ENCODE measurements around the gene HIBCH. TPM values are rescaled to one million over a fixed set of nuclear protein-coding genes. Genes with fewer than 3 reads are reported as not detected.
A peak's percentile ranks its signal among the peaks of the same experiment; 100 is the strongest.
"Not testable (repeated sequence)": the region's sequence is repeated elsewhere in the genome, so short reads cannot be mapped to it uniquely, and the experiment has no call there.

The HIBCH gene
- total RNA-seq, 2 donors from 2014 or later = 31.4 to 34.4 TPM

- no peak for TF ChIP-seq CTCF (IDR thresholded peaks at IDR 0.05)
- Histone ChIP-seq H3K27ac (no peak overlapping the region), H3K36me3 (peaks cover 7% of the 10 kb centered on the region), H3K4me3 (no peak overlapping the region), H3K9me3 (no peaks in the 10 kb centered on the region), H3K4me1 (ENCODE audit: control insufficient read depth in 1 of 2, low read depth in 2 of 2) (peaks cover 6 to 27% of the 10 kb centered on the region in 2 donors), H3K27me3 (replicated peaks; ENCODE audit: insufficient read depth) (no peaks in the 10 kb centered on the region)
- no peak for ATAC-seq (ENCODE audit: insufficient number of reproducible peaks, low FRiP score, low read depth)
- no peak for DNase-seq (ENCODE audit: low spot score)
Observed at GRCh38 chr2:190362894-190363293, 43.3 kb upstream of the HIBCH start.

GRCh38 chr2:190361572-190361971 is 41.9 kb upstream of the HIBCH start:
- Histone ChIP-seq H3K36me3 (no peaks in the 10 kb centered on the region), H3K27ac (no peak overlapping the region), H3K9me3 (no peaks in the 10 kb centered on the region), H3K4me3 (no peak overlapping the region), H3K4me1 (ENCODE audit: control insufficient read depth in 1 of 2, low read depth in 2 of 2) (peaks cover 6 to 27% of the 10 kb centered on the region in 2 donors), H3K27me3 (replicated peaks; ENCODE audit: insufficient read depth) (no peaks in the 10 kb centered on the region)
- no peak for TF ChIP-seq CTCF (IDR thresholded peaks at IDR 0.05)
- DNase-seq (ENCODE audit: low spot score) = no peak
- no peak for ATAC-seq (ENCODE audit: insufficient number of reproducible peaks, low FRiP score, low read depth)

- TF ChIP-seq CTCF (IDR thresholded peaks at IDR 0.05) = no peak
- Histone ChIP-seq H3K27ac (no peak overlapping the region), H3K4me1 (ENCODE audit: control insufficient read depth in 1 of 2, low read depth in 2 of 2) (peaks cover 6 to 27% of the 10 kb centered on the region in 2 donors), H3K4me3 (no peak overlapping the region), H3K27me3 (replicated peaks; ENCODE audit: insufficient read depth) (no peaks in the 10 kb centered on the region), H3K36me3 (no peaks in the 10 kb centered on the region), H3K9me3 (no peaks in the 10 kb centered on the region)
- DNase-seq (ENCODE audit: low spot score) = no peak
- ATAC-seq (ENCODE audit: insufficient number of reproducible peaks, low FRiP score, low read depth) = no peak
Observed at GRCh38 chr2:190360965-190361364, 41.3 kb upstream of the HIBCH start.

- ATAC-seq (ENCODE audit: insufficient number of reproducible peaks, low FRiP score, low read depth) (no peak), DNase-seq (ENCODE audit: low spot score) (no peak)
- no peaks in the 10 kb centered on the region for H3K9me3 ChIP-seq
- no peak overlapping the region for H3K4me3 ChIP-seq
- no peaks in the 10 kb centered on the region for H3K36me3 ChIP-seq
- H3K27me3 ChIP-seq (replicated peaks; ENCODE audit: insufficient read depth) = no peaks in the 10 kb centered on the region
- no peak for TF ChIP-seq CTCF (IDR thresholded peaks at IDR 0.05)
- H3K4me1 ChIP-seq (ENCODE audit: control insufficient read depth in 1 of 2, low read depth in 2 of 2) = peaks cover 6 to 27% of the 10 kb centered on the region in 2 donors
- H3K27ac ChIP-seq = no peak overlapping the region
Observed at GRCh38 chr2:190360561-190360960, 40.9 kb upstream of the HIBCH start.

GRCh38 chr2:190358655-190359448 is 39.2 kb upstream of the HIBCH start:
- ATAC-seq (ENCODE audit: insufficient number of reproducible peaks, low FRiP score, low read depth); H3K36me3 ChIP-seq; H3K9me3 ChIP-seq; DNase-seq (ENCODE audit: low spot score); H3K27me3 ChIP-seq (replicated peaks; ENCODE audit: insufficient read depth): not testable (repeated sequence)
- peak overlapping the region; percentile 65 for H3K4me3 ChIP-seq
- H3K4me1 ChIP-seq (ENCODE audit: control insufficient read depth in 1 of 2, low read depth in 2 of 2) = peaks cover 6 to 30% of the 10 kb centered on the region in 2 donors
- H3K27ac ChIP-seq = peak overlapping the region; percentile 25 to 41

All from thoracic aorta (tissue), 2 donors.